HG02970 (cell line): ENCODE results near the gene MT1M.
"Not testable (repeated sequence)": the region's sequence is repeated elsewhere in the genome, so short reads cannot be mapped to it uniquely, and the experiment has no call there.

ENCODE experiments used
- ATAC-seq: cut with Tn5 transposase; IDR thresholded peaks from one replicate; pipeline ENCODE4 v1.9.1; 2021; ENCODE audit warnings: mild to moderate bottlenecking, moderate library complexity, moderate number of reproducible peaks; ENCODE audit not compliant: unreplicated experiment, low FRiP score

The MT1M gene

DNA sequence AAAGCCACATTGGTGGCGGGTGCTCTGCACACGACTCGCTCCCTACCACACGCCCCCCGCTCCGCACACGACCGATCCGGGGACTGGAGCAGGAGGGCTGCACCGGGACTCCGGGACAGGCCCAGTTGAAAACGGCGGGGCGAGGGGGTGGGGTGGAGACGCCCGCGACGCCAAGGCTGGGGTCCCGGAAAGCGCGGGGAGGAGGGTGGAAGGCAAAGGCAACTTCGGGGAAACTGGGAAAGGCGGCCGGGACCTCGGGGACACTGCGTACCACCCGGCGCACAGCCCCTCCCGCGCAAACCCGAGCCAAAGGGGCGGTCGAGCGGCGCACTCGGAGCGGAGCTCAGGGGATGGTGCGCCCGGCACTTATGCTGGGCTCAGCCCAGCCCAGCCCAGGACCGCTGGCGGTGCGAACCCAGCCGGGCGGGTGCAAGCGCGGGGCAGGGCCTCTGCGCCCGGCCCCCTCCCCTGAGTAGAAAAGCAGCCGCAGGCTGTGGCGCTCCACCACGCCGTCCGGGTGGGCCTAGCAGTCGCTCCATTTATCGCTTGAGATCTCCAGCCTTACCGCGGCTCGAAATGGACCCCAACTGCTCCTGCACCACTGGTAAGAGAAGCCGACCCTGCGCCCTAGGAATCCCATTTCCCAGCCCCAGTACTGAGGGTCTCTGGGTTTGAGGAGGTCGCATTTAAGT, at the start of gene MT1M:
MT1M (plus strand) TSS at position 504 of the 692 bp plus-strand sequence; CDS start at position 577, 73 bp downstream.
- ATAC-seq: no peak

- not testable (repeated sequence) for ATAC-seq
Observed at GRCh38 chr16:56582911-56583310, 49.5 kb upstream of the MT1M start.

- no peak for ATAC-seq
Observed at GRCh38 chr16:56583351-56584168, 48.9 kb upstream of the MT1M start.

GRCh38 chr16:56584276-56584675, 48.2 kb upstream of the MT1M start:
- no peak for ATAC-seq

DNA sequence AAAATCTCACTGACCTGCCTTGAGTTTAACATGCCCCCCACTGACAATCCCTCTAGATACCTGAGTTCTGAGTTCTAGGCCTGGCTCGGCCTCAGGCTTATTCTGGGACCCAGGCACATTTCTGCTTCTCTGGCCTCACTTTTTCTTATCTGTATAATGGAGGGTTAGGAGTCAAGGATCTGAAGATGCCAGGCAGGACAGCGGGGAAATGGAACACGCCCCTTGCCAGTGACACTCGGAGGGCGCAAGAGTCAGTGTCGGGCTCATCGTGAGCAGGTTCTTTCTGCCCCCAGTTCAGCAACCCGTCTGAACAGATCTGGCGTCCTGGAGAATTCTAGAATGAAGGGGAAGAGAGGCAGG, 43.7 kb upstream of the MT1M start:
- no peak for ATAC-seq

DNA sequence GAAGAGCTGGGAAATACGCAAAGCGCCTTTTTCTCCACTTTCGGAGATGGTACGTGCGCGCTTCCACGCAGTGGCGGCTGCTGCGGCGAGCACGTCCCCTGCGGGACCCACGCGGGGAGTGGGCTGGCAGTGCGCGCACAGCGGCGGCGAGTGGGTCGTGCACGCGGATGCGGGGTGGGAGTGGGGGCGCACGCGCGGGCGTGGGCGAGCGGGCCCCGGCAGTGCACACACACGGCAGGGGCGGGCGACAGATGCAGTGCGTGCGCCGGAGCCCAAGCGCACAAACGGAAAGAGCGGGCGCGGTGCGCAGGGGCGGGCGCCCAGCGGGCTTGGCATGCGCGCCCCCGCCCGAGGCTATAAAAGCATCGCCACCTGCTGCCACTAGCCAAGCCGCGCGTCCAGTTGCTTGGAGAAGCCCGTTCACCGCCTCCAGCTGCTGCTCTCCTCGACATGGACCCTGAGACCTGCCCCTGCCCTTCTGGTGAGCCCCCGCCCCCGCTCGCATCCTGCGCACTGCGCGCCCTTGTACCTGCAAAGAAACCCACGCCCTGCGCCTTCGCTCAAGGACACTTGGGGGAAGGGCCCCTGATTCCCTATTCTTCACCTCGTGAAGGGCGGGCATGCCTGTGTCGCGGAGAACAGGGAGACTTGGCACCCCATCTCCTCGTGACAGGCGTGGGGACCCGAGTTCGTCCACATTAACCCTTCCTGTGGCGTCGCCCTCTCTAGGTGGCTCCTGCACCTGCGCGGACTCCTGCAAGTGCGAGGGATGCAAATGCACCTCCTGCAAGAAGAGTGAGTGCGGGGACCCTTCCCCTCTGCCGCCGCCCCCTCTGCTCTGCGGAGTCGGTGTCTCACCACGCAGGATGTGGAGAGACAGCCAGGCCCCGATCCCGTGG, 43.1 kb upstream of the MT1M start, which contains the start of gene MT3:
MT3 (plus strand) TSS at position 388 of the 899 bp plus-strand sequence; CDS start at position 451, 63 bp downstream.
- ATAC-seq: no peak

DNA sequence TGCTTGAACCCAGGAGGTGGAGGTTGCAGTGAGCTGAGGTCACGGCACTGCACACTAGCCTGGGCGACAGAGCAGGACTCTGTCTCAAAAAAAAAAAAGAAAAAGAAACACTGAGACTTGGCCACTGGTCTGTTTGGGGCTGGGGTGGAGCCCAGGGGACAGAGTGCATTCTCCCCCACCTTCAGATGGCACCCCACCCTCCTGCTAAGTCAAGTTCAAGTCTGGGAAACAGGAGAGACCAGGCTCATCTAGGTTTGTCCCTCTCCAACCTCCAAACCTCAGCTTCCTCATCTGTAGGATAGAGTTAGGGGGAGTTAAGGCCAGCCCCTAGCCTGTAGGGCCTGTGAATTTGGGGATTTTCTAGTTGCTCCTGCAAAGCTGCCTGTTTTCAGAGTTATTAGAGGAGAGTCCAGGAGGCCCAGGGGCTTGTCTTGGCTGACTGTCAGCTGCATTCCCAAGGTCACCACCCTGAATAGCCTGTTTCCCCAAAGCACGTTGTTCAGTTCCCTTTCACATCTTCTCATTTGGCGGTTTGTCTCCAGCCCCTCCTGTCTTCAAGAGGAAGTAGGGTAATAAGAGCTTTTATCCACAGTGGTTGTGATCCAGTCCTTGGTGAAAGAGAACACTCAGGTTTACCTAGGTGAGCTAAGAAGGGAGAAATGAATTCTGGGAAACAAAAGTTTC, 40.9 kb upstream of the MT1M start:
- ATAC-seq: no peak

GRCh38 chr16:56593573-56594291, 38.7 kb upstream of the MT1M start:
- ATAC-seq: no peak

DNA sequence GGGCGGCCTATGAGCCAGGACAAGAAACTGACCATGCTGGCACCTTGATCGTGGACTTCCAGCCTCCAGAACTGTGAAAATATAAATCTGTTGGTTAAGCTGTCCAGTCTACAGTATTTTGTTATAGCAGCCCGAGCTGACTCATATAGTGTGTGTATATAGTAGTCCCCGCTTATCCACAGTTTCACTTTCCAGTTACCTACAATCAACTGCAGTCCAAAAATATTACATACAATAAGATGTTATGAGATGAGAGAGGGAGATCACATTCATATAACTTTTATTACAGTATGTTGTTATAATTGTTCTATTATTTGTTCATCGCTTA, 38.2 kb upstream of the MT1M start:
- no peak for ATAC-seq

DNA sequence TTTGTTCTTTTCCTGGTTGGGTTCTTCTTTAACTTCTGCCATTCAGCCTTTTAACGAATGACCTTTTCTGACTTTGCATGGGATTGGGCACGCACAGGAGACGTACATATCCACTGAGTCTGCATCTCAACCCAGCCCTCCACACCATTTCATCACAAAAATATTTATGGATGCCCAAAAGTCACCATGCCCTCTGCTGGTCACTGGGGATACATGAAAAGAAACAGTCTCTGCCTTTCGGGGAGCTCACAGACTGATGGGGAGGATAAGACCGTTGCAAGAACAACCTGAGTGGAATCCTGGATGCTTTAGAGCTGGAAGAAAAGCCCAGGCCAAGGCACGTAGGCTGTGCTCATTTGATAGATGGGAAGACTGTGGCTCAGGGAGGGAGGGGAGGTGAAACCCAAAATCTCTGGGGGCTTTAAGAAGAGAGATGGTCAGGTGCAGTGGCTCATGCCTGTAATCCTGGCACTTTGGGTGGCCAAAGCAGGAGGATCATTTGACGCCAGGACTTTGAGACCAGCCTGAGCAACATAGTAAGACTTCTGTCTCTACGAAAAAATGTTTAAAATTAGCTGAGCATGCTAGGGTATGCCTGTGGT, 32.0 kb upstream of the MT1M start:
- no peak for ATAC-seq

DNA sequence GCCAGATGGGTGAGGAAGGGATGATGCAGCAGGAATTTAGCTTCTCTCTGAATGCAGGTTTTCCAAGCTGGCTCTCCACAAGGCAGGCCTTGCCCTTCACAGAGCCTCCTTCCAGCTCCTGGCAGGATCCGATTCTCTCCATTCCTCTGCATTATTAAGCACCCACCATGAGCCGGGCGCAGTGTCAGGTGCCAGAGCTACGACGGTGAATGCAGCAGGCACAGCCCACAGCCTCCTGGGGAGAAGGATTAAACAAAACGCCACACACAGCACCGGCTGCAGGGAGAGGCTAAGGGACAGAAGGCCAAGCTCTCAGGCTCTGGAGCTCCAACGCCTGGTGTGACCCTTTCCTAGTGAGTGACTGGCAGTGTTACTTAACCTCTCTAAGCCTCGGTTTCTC, 31.1 kb upstream of the MT1M start:
- ATAC-seq: no peak

DNA sequence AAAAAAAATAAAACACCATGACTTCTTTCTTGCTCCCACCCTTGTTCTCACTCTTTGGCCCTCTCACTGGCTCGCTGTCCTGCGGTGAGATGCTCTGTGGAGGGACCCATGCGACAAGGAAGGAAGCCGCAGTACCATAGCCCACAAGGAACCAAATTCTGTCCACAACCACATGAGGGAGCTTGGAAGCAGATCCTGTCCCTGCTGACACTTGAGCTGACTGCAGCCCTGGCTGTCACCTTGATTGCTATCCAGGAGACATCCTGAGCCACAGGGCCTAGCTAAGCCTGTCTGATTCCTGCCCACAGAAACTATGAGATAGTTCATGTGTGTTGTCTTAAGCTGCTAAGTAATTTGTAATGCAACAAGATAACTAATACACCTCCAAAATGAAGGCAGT, 28.9 kb upstream of the MT1M start:
- no peak for ATAC-seq

- ATAC-seq: no peak
Observed at GRCh38 chr16:56604966-56605365, 27.5 kb upstream of the MT1M start.

GRCh38 chr16:56605475-56605874, 27.0 kb upstream of the MT1M start:
- ATAC-seq: no peak

GRCh38 chr16:56606071-56606475, 26.4 kb upstream of the MT1M start:
- ATAC-seq: no peak

DNA sequence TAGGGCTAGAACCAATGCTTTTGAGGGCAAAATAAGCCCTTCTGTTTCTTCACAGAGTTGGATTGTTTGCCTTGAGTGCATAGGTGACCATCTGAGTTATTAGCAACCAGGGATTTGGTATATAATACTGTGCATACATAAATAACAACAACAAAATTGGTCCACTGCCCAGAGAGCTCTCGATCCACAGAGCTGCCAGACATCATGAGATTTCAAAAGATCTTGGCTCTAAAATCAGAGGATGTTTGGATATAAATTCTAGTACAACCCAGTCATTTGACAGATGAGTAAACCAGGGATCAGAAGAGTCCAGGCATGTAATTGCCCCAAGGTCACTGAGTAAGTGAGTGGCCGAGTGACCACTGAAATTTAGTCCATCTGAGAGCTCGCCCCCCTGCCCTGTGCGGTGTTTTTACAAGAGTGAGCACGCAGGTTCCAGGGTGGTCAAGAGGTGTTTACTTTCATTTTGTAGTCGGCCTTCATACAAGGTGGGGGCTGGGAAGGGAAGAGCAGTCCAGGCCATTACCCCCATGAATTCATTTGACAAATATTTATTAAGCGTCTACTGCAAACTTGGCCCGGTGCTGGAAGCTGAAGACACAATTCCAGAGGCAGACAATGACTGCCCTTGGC, 25.9 kb upstream of the MT1M start:
- ATAC-seq: no peak

GRCh38 chr16:56607109-56607618, 25.3 kb upstream of the MT1M start:
- no peak for ATAC-seq

DNA sequence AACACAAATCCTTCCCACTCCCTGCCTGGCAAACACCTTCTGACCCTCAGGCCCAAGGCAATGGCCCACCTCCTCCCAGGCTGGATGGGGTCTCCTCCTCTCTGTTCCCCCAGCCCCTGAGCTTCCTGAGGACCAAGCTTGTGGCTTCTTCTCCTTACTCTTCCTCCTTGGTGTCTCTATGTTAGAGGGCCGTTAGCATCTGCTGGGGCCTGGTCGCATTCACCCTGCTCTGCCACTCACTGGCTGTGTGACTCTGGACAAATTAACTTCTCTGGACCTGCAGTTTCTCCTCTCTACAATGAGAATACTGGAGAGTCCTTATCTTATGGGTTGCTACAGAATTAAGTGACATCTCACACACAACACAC, 24.8 kb upstream of the MT1M start:
- no peak for ATAC-seq
